H1 (cell line): ENCODE results near the gene DYRK1A.

Experiments used
- BCL11A ChIP-seq, 2 experiments: IDR thresholded peaks; one replicate each; pipeline ENCODE4 v1.6.1; 2011; ENCODE audit warnings: low read depth in 2 of 2, low read length in 2 of 2, mild to moderate bottlenecking in 2 of 2
- CEBPB ChIP-seq: IDR thresholded peaks from 2 replicates; pipeline ENCODE4 v1.6.1; 2012; ENCODE audit warnings: low read depth, low read length
- EP300 ChIP-seq, 2 experiments: IDR thresholded peaks; 1 replicate in 1 of 2; 2 replicates in 1 of 2; pipeline ENCODE4 v1.6.1; 2011 to 2012; ENCODE audit warnings: low read depth in 2 of 2, low read length in 2 of 2, mild to moderate bottlenecking in 2 of 2, borderline replicate concordance in 1 of 2, inconsistent platforms in 1 of 2, moderate library complexity in 1 of 2
- EZH2 ChIP-seq: fragments of 200-600 bp; sonication (generic); IDR thresholded peaks from 2 replicates; pipeline ENCODE4 v1.7.1; 2012; ENCODE audit warnings: low read depth, mild to moderate bottlenecking, moderate library complexity, low read length, inconsistent platforms; ENCODE audit not compliant: severe bottlenecking
- GABPA ChIP-seq: IDR thresholded peaks from 2 replicates; pipeline ENCODE4 v1.6.1; 2011; ENCODE audit warnings: mild to moderate bottlenecking, low read length, moderate library complexity, borderline replicate concordance; ENCODE audit not compliant: insufficient read depth
- MAFK ChIP-seq: IDR thresholded peaks from 2 replicates; pipeline ENCODE4 v1.6.1; 2012; ENCODE audit warnings: low read depth, mild to moderate bottlenecking, improper control_type of control experiment, low read length
- MAX ChIP-seq: IDR thresholded peaks from 2 replicates; pipeline ENCODE4 v1.6.1; 2012; ENCODE audit warnings: inconsistent platforms
- POLR2A ChIP-seq, 2 experiments: IDR thresholded peaks; 1 replicate in 1 of 2; 2 replicates in 1 of 2; pipeline ENCODE4 v1.6.1; 2011; ENCODE audit warnings: low read depth in 2 of 2, low read length in 2 of 2, mild to moderate bottlenecking in 2 of 2; ENCODE audit errors: control extremely low read depth in 1 of 2
- RAD21 ChIP-seq, 2 experiments: IDR thresholded peaks in 1 of 2; conservative IDR thresholded peaks in 1 of 2; 2 replicates each; pipeline ENCODE4 v1.6.1; 2011; ENCODE audit warnings: low read depth in 2 of 2, low read length in 2 of 2, improper control_type of control experiment in 1 of 2, inconsistent platforms in 1 of 2, mild to moderate bottlenecking in 1 of 2, moderate library complexity in 1 of 2
- RFX5 ChIP-seq: IDR thresholded peaks from 2 replicates; pipeline ENCODE4 v1.6.1; 2011; ENCODE audit warnings: low read depth, low read length, improper control_type of control experiment, borderline replicate concordance
- SAP30 ChIP-seq: fragments of 300-600 bp; sonication (generic); IDR thresholded peaks from 2 replicates; pipeline ENCODE4 v1.7.1; 2012; ENCODE audit warnings: low read length, moderate library complexity, mild to moderate bottlenecking, inconsistent platforms; ENCODE audit not compliant: insufficient read depth, insufficient replicate concordance
- SIN3A ChIP-seq, 2 experiments: IDR thresholded peaks in 1 of 2; conservative IDR thresholded peaks in 1 of 2; 2 replicates each; pipeline ENCODE4 v1.6.1; 2011 to 2012; ENCODE audit warnings: low read length in 2 of 2, improper control_type of control experiment in 1 of 2, low read depth in 1 of 2, mild to moderate bottlenecking in 1 of 2
- TF ChIP-seq, protein P1 (sequence below), 3 experiments: IDR thresholded peaks; 1 replicate in 2 of 3; 2 replicates in 1 of 3; pipeline versions ENCODE4 v1.5.1 to v1.6.1; 2011; ENCODE audit warnings: low read length in 3 of 3, mild to moderate bottlenecking in 3 of 3, inconsistent platforms in 2 of 3, low read depth in 1 of 3, moderate library complexity in 1 of 3; ENCODE audit not compliant: insufficient read depth in 1 of 3; ENCODE audit errors: control extremely low read depth in 1 of 3

GRCh38 chr21:37319551-37319950, 47.0 kb upstream of the DYRK1A start:
- TF ChIP-seq, protein P1, sequence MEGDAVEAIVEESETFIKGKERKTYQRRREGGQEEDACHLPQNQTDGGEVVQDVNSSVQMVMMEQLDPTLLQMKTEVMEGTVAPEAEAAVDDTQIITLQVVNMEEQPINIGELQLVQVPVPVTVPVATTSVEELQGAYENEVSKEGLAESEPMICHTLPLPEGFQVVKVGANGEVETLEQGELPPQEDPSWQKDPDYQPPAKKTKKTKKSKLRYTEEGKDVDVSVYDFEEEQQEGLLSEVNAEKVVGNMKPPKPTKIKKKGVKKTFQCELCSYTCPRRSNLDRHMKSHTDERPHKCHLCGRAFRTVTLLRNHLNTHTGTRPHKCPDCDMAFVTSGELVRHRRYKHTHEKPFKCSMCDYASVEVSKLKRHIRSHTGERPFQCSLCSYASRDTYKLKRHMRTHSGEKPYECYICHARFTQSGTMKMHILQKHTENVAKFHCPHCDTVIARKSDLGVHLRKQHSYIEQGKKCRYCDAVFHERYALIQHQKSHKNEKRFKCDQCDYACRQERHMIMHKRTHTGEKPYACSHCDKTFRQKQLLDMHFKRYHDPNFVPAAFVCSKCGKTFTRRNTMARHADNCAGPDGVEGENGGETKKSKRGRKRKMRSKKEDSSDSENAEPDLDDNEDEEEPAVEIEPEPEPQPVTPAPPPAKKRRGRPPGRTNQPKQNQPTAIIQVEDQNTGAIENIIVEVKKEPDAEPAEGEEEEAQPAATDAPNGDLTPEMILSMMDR (IDR thresholded peaks at IDR 0.05; ENCODE audit: control extremely low read depth in 1 of 3, insufficient read depth in 1 of 3, low read depth in 1 of 3, low read length in 3 of 3) = no peak
- no peak for TF ChIP-seq GABPA
- TF ChIP-seq CEBPB = no peak
- no peak for TF ChIP-seq MAX
- TF ChIP-seq POLR2A (IDR thresholded peaks at IDR 0.05; ENCODE audit: control extremely low read depth in 1 of 2, low read depth in 2 of 2, low read length in 2 of 2) = no peak
- no peak for TF ChIP-seq EP300 (IDR thresholded peaks at IDR 0.05; ENCODE audit: borderline replicate concordance in 1 of 2, low read depth in 2 of 2, low read length in 2 of 2)
- no peak for TF ChIP-seq MAFK
- TF ChIP-seq RAD21 (IDR thresholded peaks at IDR 0.05 in 1 of 2, conservative IDR thresholded peaks at IDR 0.05 in 1 of 2; ENCODE audit: low read depth in 2 of 2, low read length in 2 of 2) = no peak
- TF ChIP-seq EZH2 = no peak
- TF ChIP-seq RFX5 = no peak
- TF ChIP-seq SAP30 = no peak
- TF ChIP-seq SIN3A (conservative IDR thresholded peaks at IDR 0.05 in 1 of 2, IDR thresholded peaks at IDR 0.05 in 1 of 2; ENCODE audit: low read depth in 1 of 2, low read length in 2 of 2) = no peak
- TF ChIP-seq BCL11A (IDR thresholded peaks at IDR 0.05; ENCODE audit: low read depth in 2 of 2, low read length in 2 of 2) = no peak
